WTC11 (cell line): Measurements from ENCODE around the gene GAL3ST2. TPM values are rescaled to one million over a fixed set of nuclear protein-coding genes. Genes with fewer than 3 reads are reported as not detected.

ENCODE experiments used
- ATAC-seq: fragments of 200-7000 bp; cut with Tn5 transposase; 2 replicates; pipeline ENCODE4 v1.10.0; 2021; ENCODE audit warnings: mild to moderate bottlenecking, moderate library complexity
- CTCF ChIA-PET: fragments of 300-600 bp; sonication (Branson Sonifier 250); formaldehyde crosslinking; loops from one replicate; lab custom pipeline; 2021; ENCODE audit warnings: antibody characterized with exemption; lab: Charles Lee
- POLR2A ChIA-PET: fragments of 350-600 bp; sonication (Branson Sonifier 250); formaldehyde crosslinking; loops from one replicate; lab custom pipeline; 2021; ENCODE audit warnings: antibody characterized with exemption; lab: Charles Lee
- DNase-seq: peaks from one replicate; pipeline ENCODE4 v3.0.0; 2021; ENCODE audit warnings: low spot score
- H3K27ac Mint-ChIP-seq: 2 replicates; pipeline ENCODE4 v1.8.0; 2021; ENCODE audit warnings: mixed read lengths
- H3K27me3 Mint-ChIP-seq: 2 replicates; pipeline ENCODE4 v1.8.0; 2021; ENCODE audit warnings: low read depth, mild to moderate bottlenecking, moderate library complexity, mixed read lengths
- H3K36me3 Mint-ChIP-seq: 2 replicates; pipeline ENCODE4 v1.8.0; 2021; ENCODE audit warnings: mixed read lengths
- H3K4me1 Mint-ChIP-seq: 2 replicates; pipeline ENCODE4 v1.8.0; 2022; ENCODE audit warnings: mixed read lengths
- H3K4me3 Mint-ChIP-seq: 2 replicates; pipeline ENCODE4 v1.8.0; 2021; ENCODE audit warnings: mild to moderate bottlenecking, moderate library complexity, mixed read lengths
- H3K9me3 Mint-ChIP-seq: 2 replicates; pipeline ENCODE4 v1.8.0; 2021; ENCODE audit warnings: mixed read lengths
- ESRRA ChIP-seq: sonication (generic); formaldehyde crosslinking; IDR thresholded peaks from 2 replicates; pipeline ENCODE4 v1.8.1; 2022; ENCODE audit warnings: mild to moderate bottlenecking, missing genetic modification reagents, borderline replicate concordance
- ETV6 ChIP-seq: sonication (generic); formaldehyde crosslinking; IDR thresholded peaks from 2 replicates; pipeline ENCODE4 v1.8.1; 2022; ENCODE audit warnings: mild to moderate bottlenecking, missing genetic modification reagents
- FOXJ3 ChIP-seq: sonication (generic); formaldehyde crosslinking; IDR thresholded peaks from 2 replicates; pipeline ENCODE4 v1.9.0; 2021; ENCODE audit warnings: missing genetic modification reagents, mild to moderate bottlenecking, borderline replicate concordance
- FOXK1 ChIP-seq: sonication (generic); formaldehyde crosslinking; IDR thresholded peaks from 2 replicates; pipeline ENCODE4 v1.8.0; 2022; ENCODE audit warnings: mild to moderate bottlenecking, moderate library complexity, missing genetic modification reagents
- GABPB1 ChIP-seq: sonication (generic); formaldehyde crosslinking; IDR thresholded peaks from 2 replicates; pipeline ENCODE4 v1.8.1; 2023; ENCODE audit warnings: mild to moderate bottlenecking, missing genetic modification reagents
- JAZF1 ChIP-seq: fragments of 250-450 bp; sonication (Bioruptor Pico); IDR thresholded peaks from 2 replicates; pipeline ENCODE4 v1.9.0; 2021; ENCODE audit warnings: moderate library complexity, mild to moderate bottlenecking, inconsistent platforms
- NR1H2 ChIP-seq: sonication (generic); formaldehyde crosslinking; IDR thresholded peaks from 2 replicates; pipeline ENCODE4 v1.9.0; 2021; ENCODE audit warnings: mild to moderate bottlenecking, moderate library complexity, missing genetic modification reagents
- NR2C2 ChIP-seq: sonication (generic); formaldehyde crosslinking; IDR thresholded peaks from 2 replicates; pipeline ENCODE4 v1.8.0; 2022; ENCODE audit warnings: mild to moderate bottlenecking, missing genetic modification reagents
- RELA ChIP-seq: sonication (generic); formaldehyde crosslinking; IDR thresholded peaks from 2 replicates; pipeline ENCODE4 v1.8.1; 2022; ENCODE audit warnings: missing genetic modification reagents, mild to moderate bottlenecking, borderline replicate concordance
- RORB ChIP-seq: fragments of 250-450 bp; sonication (Bioruptor Pico); IDR thresholded peaks from 2 replicates; pipeline ENCODE4 v1.9.0; 2021; ENCODE audit warnings: mild to moderate bottlenecking
- SMAD4 ChIP-seq: sonication (generic); formaldehyde crosslinking; IDR thresholded peaks from 2 replicates; pipeline ENCODE4 v1.8.0; 2022; ENCODE audit warnings: mild to moderate bottlenecking, missing genetic modification reagents
- TCF7 ChIP-seq: sonication (generic); formaldehyde crosslinking; IDR thresholded peaks from 2 replicates; pipeline ENCODE4 v1.8.0; 2022; ENCODE audit warnings: mild to moderate bottlenecking, low read depth, missing genetic modification reagents, moderate library complexity
- ZBTB21 ChIP-seq: sonication (generic); formaldehyde crosslinking; IDR thresholded peaks from 2 replicates; pipeline ENCODE4 v1.8.1; 2023; ENCODE audit warnings: mild to moderate bottlenecking, missing genetic modification reagents, borderline replicate concordance
- ZNF138 ChIP-seq: sonication (generic); formaldehyde crosslinking; conservative IDR thresholded peaks from 2 replicates; pipeline ENCODE4 v1.8.1; 2022; ENCODE audit warnings: mild to moderate bottlenecking, moderate library complexity, missing genetic modification reagents
- ZNF263 ChIP-seq: sonication (generic); formaldehyde crosslinking; IDR thresholded peaks from 2 replicates; pipeline ENCODE4 v1.8.1; 2022; ENCODE audit warnings: low read depth, mild to moderate bottlenecking, moderate library complexity, missing genetic modification reagents
- total RNA-seq: library from RNA; stranded (reverse); gene quantifications from 3 replicates; pipeline ENCODE4 v1.2.3, GENCODE V29; 2021
- TF ChIP-seq, protein P1 (sequence below): sonication (generic); formaldehyde crosslinking; IDR thresholded peaks from 2 replicates; pipeline ENCODE4 v1.8.1; 2022; ENCODE audit warnings: missing genetic modification reagents, borderline replicate concordance
- TF ChIP-seq, protein P2 (sequence below): sonication (generic); formaldehyde crosslinking; IDR thresholded peaks from 2 replicates; pipeline ENCODE4 v1.8.0; 2022; ENCODE audit warnings: mild to moderate bottlenecking, missing genetic modification reagents
- TF ChIP-seq, protein P3 (sequence below): sonication (generic); formaldehyde crosslinking; IDR thresholded peaks from 2 replicates; pipeline ENCODE4 v1.8.0; 2022; ENCODE audit warnings: mild to moderate bottlenecking, missing genetic modification reagents
- TF ChIP-seq, protein P4 (sequence below): fragments of 250-450 bp; sonication (Bioruptor Pico); IDR thresholded peaks from 2 replicates; pipeline ENCODE4 v1.9.0; 2021; ENCODE audit warnings: moderate library complexity, mild to moderate bottlenecking, inconsistent platforms, borderline replicate concordance
- TF ChIP-seq, protein P5 (sequence below): sonication (generic); formaldehyde crosslinking; IDR thresholded peaks from 2 replicates; pipeline ENCODE4 v1.8.1; 2023; ENCODE audit warnings: mild to moderate bottlenecking, missing genetic modification reagents, moderate library complexity
- TF ChIP-seq, protein P6 (sequence below): fragments of 250-450 bp; sonication (Bioruptor Pico); IDR thresholded peaks from 2 replicates; pipeline ENCODE4 v1.9.0; 2021; ENCODE audit warnings: mild to moderate bottlenecking
- TF ChIP-seq, protein P7 (sequence below): sonication (generic); formaldehyde crosslinking; IDR thresholded peaks from 2 replicates; pipeline ENCODE4 v1.8.1; 2023; ENCODE audit warnings: mild to moderate bottlenecking, missing genetic modification reagents
- TF ChIP-seq, protein P8 (sequence below): sonication (generic); formaldehyde crosslinking; IDR thresholded peaks from 2 replicates; pipeline ENCODE4 v1.8.1; 2022; ENCODE audit warnings: mild to moderate bottlenecking, missing genetic modification reagents, moderate library complexity, borderline replicate concordance

The GAL3ST2 gene
- total RNA-seq, 1 experiment from 2014 or later: 0.98 TPM

DNA sequence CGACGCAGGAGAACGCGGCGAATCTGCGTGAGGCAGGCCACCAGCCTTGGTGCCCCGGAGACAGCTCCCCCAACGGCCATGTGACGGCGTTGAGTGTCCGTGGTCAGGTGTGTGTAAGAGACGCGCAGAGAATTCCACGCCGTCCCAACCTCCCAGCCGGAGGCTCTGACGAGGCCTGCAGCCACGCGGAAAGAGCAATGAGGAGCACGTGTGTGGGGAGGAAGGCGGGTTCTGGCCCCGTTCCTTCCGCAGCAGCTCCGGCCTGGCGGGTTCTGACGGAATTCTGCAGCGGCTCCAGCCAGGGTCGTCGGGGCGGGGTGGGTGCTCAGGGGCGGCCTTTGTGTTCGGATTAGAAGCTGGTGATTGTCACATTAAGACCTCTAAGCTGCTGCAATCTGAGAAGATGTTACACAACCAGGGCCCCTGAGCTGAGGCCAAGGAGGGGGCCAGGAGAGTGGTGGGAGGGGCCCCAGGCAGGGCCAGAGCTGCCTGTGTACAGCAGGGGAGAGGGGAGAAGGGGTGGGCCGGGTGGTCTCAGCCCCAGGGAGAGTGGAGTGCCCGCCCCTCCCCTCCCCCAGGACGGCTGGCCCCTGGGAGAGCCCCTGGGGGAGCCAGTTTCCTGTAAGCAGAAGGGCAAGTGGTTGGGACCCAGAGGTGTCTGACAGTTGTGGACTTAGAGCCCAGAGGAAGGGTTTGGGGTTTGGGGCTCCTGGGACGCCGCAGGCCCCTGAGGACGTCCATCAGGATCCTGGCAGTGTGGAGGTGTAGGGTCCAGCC, 5.1 kb upstream of the GAL3ST2 start:
- peak overlapping the region; percentile 60; the same call in 1 of the 2 replicates for H3K27ac Mint-ChIP-seq
- TF ChIP-seq FOXK1 (no peak), GABPB1 (CRISPR knock-in tag) (peak; percentile 99), SMAD4 (CRISPR knock-in tag) (no peak), NR1H2 (no peak), ZNF263 (CRISPR knock-in tag) (peak; percentile 55; the same call in 1 of the 2 replicates), JAZF1 (CRISPR knock-in tag) (no peak), ZBTB21 (CRISPR knock-in tag) (no peak), NR2C2 (CRISPR knock-in tag) (no peak), RELA (CRISPR knock-in tag) (no peak), ETV6 (CRISPR knock-in tag) (no peak)
- TF ChIP-seq, protein P1, sequence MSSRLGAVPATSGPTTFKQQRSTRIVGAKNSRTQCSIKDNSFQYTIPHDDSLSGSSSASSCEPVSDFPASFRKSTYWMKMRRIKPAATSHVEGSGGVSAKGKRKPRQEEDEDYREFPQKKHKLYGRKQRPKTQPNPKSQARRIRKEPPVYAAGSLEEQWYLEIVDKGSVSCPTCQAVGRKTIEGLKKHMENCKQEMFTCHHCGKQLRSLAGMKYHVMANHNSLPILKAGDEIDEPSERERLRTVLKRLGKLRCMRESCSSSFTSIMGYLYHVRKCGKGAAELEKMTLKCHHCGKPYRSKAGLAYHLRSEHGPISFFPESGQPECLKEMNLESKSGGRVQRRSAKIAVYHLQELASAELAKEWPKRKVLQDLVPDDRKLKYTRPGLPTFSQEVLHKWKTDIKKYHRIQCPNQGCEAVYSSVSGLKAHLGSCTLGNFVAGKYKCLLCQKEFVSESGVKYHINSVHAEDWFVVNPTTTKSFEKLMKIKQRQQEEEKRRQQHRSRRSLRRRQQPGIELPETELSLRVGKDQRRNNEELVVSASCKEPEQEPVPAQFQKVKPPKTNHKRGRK (CRISPR knock-in tag): no peak
- TF ChIP-seq, protein P2, sequence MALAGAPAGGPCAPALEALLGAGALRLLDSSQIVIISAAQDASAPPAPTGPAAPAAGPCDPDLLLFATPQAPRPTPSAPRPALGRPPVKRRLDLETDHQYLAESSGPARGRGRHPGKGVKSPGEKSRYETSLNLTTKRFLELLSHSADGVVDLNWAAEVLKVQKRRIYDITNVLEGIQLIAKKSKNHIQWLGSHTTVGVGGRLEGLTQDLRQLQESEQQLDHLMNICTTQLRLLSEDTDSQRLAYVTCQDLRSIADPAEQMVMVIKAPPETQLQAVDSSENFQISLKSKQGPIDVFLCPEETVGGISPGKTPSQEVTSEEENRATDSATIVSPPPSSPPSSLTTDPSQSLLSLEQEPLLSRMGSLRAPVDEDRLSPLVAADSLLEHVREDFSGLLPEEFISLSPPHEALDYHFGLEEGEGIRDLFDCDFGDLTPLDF: no peak
- TF ChIP-seq, protein P3, sequence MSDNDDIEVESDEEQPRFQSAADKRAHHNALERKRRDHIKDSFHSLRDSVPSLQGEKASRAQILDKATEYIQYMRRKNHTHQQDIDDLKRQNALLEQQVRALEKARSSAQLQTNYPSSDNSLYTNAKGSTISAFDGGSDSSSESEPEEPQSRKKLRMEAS (CRISPR knock-in tag): peak; percentile 33; the same call in 1 of the 2 replicates
- TF ChIP-seq, protein P4, sequence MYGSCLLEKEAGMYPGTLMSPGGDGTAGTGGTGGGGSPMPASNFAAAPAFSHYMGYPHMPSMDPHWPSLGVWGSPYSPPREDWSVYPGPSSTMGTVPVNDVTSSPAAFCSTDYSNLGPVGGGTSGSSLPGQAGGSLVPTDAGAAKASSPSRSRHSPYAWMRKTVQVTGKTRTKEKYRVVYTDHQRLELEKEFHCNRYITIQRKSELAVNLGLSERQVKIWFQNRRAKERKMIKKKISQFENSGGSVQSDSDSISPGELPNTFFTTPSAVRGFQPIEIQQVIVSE (CRISPR knock-in tag): no peak
- TF ChIP-seq, protein P5, sequence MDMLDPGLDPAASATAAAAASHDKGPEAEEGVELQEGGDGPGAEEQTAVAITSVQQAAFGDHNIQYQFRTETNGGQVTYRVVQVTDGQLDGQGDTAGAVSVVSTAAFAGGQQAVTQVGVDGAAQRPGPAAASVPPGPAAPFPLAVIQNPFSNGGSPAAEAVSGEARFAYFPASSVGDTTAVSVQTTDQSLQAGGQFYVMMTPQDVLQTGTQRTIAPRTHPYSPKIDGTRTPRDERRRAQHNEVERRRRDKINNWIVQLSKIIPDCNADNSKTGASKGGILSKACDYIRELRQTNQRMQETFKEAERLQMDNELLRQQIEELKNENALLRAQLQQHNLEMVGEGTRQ (CRISPR knock-in tag): 0 out of 2 replicates have a peak, but pooled peaks have one; percentile 28
- TF ChIP-seq, protein P6, sequence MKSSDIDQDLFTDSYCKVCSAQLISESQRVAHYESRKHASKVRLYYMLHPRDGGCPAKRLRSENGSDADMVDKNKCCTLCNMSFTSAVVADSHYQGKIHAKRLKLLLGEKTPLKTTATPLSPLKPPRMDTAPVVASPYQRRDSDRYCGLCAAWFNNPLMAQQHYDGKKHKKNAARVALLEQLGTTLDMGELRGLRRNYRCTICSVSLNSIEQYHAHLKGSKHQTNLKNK: no peak
- H3K27me3 Mint-ChIP-seq: no peaks in the 10 kb centered on the region
- no peaks in the 10 kb centered on the region for H3K9me3 Mint-ChIP-seq
- no peaks in the 10 kb centered on the region for H3K36me3 Mint-ChIP-seq
- no peak overlapping the region for H3K4me3 Mint-ChIP-seq
- ATAC-seq: peak; percentile 18
- H3K4me1 Mint-ChIP-seq: peaks cover 12% of the 10 kb centered on the region
- ChIA-PET POLR2A (no interaction called here), CTCF (interaction anchor here (1.8 kb wide), 1 partner anchor 107 kb away, joined by 4 read pairs; no protein-coding TSS in a partner anchor)
- DNase-seq: peak; percentile 17

DNA sequence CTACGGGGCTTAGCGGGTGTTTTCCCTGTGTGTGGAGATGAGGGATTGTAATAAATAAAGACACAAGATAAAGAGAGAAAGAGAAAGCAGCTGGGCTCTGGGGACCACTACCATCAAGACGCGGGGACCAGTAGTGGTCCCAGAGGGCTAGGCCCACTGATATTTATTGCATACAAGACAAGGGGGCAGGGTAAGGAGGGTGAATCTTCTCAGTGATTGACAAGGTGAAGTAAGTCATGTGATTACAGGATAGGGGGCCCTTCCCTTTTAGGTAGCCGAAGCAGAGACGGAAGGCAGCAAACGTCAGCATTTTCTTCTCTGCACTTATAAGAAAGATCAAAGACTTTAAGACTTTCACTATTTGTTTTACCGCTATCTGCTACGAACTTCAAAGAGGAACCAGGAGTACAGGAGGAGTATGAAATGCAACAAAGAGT, 4.5 kb upstream of the GAL3ST2 start:
- Mint-ChIP-seq H3K9me3 (no peaks in the 10 kb centered on the region), H3K27me3 (no peaks in the 10 kb centered on the region), H3K27ac (no peak overlapping the region), H3K4me1 (peaks cover 12% of the 10 kb centered on the region), H3K36me3 (no peaks in the 10 kb centered on the region), H3K4me3 (no peak overlapping the region)
- ChIA-PET CTCF (interaction anchor here (1.8 kb wide), 1 partner anchor 106 kb away, joined by 4 read pairs; no protein-coding TSS in a partner anchor), POLR2A (no interaction called here)
- ATAC-seq (no peak), DNase-seq (no peak)
- TF ChIP-seq TCF7 (CRISPR knock-in tag): no peak
- no peak for TF ChIP-seq ZNF138 (CRISPR knock-in tag)
- TF ChIP-seq FOXJ3 (CRISPR knock-in tag): no peak
- no peak for TF ChIP-seq RORB (CRISPR knock-in tag)
- TF ChIP-seq ESRRA: no peak
- TF ChIP-seq, protein P3 (CRISPR knock-in tag): no peak
- TF ChIP-seq, protein P7, sequence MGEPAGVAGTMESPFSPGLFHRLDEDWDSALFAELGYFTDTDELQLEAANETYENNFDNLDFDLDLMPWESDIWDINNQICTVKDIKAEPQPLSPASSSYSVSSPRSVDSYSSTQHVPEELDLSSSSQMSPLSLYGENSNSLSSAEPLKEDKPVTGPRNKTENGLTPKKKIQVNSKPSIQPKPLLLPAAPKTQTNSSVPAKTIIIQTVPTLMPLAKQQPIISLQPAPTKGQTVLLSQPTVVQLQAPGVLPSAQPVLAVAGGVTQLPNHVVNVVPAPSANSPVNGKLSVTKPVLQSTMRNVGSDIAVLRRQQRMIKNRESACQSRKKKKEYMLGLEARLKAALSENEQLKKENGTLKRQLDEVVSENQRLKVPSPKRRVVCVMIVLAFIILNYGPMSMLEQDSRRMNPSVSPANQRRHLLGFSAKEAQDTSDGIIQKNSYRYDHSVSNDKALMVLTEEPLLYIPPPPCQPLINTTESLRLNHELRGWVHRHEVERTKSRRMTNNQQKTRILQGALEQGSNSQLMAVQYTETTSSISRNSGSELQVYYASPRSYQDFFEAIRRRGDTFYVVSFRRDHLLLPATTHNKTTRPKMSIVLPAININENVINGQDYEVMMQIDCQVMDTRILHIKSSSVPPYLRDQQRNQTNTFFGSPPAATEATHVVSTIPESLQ (CRISPR knock-in tag): no peak
- TF ChIP-seq, protein P8, sequence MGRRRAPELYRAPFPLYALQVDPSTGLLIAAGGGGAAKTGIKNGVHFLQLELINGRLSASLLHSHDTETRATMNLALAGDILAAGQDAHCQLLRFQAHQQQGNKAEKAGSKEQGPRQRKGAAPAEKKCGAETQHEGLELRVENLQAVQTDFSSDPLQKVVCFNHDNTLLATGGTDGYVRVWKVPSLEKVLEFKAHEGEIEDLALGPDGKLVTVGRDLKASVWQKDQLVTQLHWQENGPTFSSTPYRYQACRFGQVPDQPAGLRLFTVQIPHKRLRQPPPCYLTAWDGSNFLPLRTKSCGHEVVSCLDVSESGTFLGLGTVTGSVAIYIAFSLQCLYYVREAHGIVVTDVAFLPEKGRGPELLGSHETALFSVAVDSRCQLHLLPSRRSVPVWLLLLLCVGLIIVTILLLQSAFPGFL (CRISPR knock-in tag): no peak
